A673 (cell line): ENCODE measurements around the gene ECI1. TPM values are rescaled to one million over a fixed set of nuclear protein-coding genes. Genes with fewer than 3 reads are reported as not detected.

Experiments used
- BruUV-seq: library from RNA; stranded (reverse); fragments of 400-500 nt; replicated peaks from 2 replicates; lab custom pipeline; 2021; lab: Mats Ljungman, UMichigan
- CTCF ChIA-PET: fragments of 300-600 bp; sonication (Branson Sonifier 250); formaldehyde crosslinking; loops from one replicate; lab custom pipeline; 2022; ENCODE audit warnings: antibody characterized with exemption; lab: Charles Lee
- POLR2A ChIA-PET: fragments of 300-600 bp; sonication (Branson Sonifier 250); formaldehyde crosslinking; loops from one replicate; lab custom pipeline; 2022; ENCODE audit warnings: antibody characterized with exemption; ENCODE audit not compliant: low non-redundant PET; lab: Charles Lee
- DNase-seq: peaks from one replicate; pipeline ENCODE4 v3.0.0-alpha.2; 2015; ENCODE audit warnings: low spot score
- H3K27ac ChIP-seq: fragments of 200-600 bp; sonication (generic); 2 replicates; pipeline ENCODE4 v1.5.1; 2016; ENCODE audit warnings: mixed run types, low read depth, mild to moderate bottlenecking, mixed read lengths, antibody characterized with exemption, low read length; ENCODE audit not compliant: poor library complexity, severe bottlenecking
- H3K27me3 ChIP-seq: fragments of 200-600 bp; sonication (generic); replicated peaks from 2 replicates; pipeline ENCODE4 v1.6.1; 2017; ENCODE audit warnings: mixed run types, low read depth, mild to moderate bottlenecking, mixed read lengths, antibody characterized with exemption, low read length; ENCODE audit not compliant: insufficient read depth, poor library complexity
- H3K36me3 ChIP-seq: fragments of 200-600 bp; sonication (generic); 2 replicates; pipeline ENCODE4 v1.6.1; 2016; ENCODE audit warnings: mixed run types, mild to moderate bottlenecking, mixed read lengths, antibody characterized with exemption, low read length; ENCODE audit not compliant: insufficient read depth, poor library complexity, severe bottlenecking
- H3K4me1 ChIP-seq: fragments of 200-600 bp; sonication (generic); 2 replicates; pipeline ENCODE4 v1.6.1; 2017; ENCODE audit warnings: mixed run types, mild to moderate bottlenecking, mixed read lengths, antibody characterized with exemption, low read length; ENCODE audit not compliant: insufficient read depth, poor library complexity, severe bottlenecking
- H3K4me3 ChIP-seq: fragments of 200-600 bp; sonication (generic); 2 replicates; pipeline ENCODE4 v1.5.1; 2016; ENCODE audit warnings: low read depth, mixed run types, mild to moderate bottlenecking, mixed read lengths, low read length; ENCODE audit not compliant: poor library complexity, severe bottlenecking
- H3K9me3 ChIP-seq: fragments of 200-600 bp; sonication (generic); 2 replicates; pipeline ENCODE4 v1.6.1; 2016; ENCODE audit warnings: mixed run types, low read depth, mild to moderate bottlenecking, mixed read lengths, antibody characterized with exemption, low read length; ENCODE audit not compliant: poor library complexity, severe bottlenecking
- CTCF ChIP-seq: fragments of 300-800, 200-600 bp; sonication (generic); conservative IDR thresholded peaks from 2 replicates; pipeline ENCODE4 v1.5.1; 2017; ENCODE audit warnings: low read depth, mild to moderate bottlenecking, antibody characterized with exemption, low read length, moderate library complexity, mixed read lengths
- EZH2 ChIP-seq: fragments of 200-600 bp; sonication (generic); IDR thresholded peaks from 2 replicates; pipeline ENCODE4 v1.6.1; 2017; ENCODE audit warnings: borderline replicate concordance, low read depth, mild to moderate bottlenecking, mixed read lengths, antibody characterized with exemption, low read length; ENCODE audit not compliant: poor library complexity, severe bottlenecking
- intact Hi-C: fragments of 100-400 bp; cut with micrococcal nuclease; formaldehyde crosslinking; loops from one replicate; pipeline ENCODE4 v1.10.0; 2022; ENCODE audit not compliant: unreplicated experiment
- total RNA-seq: library from RNA; stranded (reverse); gene quantifications from 2 replicates; pipeline ENCODE4 v1.2.3, GENCODE V29; 2021

ECI1 gene
- total RNA-seq, 1 experiment from 2014 or later = 55.3 TPM

GRCh38 chr16:2238838-2239675, 12.3 kb downstream of the ECI1 start:
- Histone ChIP-seq H3K9me3 (no peaks in the 10 kb centered on the region), H3K27me3 (no peaks in the 10 kb centered on the region), H3K36me3 (peaks cover 35% of the 10 kb centered on the region), H3K4me3 (no peak overlapping the region), H3K27ac (no peak overlapping the region), H3K4me1 (no peaks in the 10 kb centered on the region)
- no peak for DNase-seq
- ChIA-PET POLR2A (no interaction called here), CTCF (interaction anchor here (0.5 kb wide), 1 partner anchor 16 kb away, joined by 5 read pairs; no protein-coding TSS in a partner anchor)
- no TSS peak for BruUV-seq
- intact Hi-C loops = no loop called here
- no peak for TF ChIP-seq EZH2
- no peak for TF ChIP-seq CTCF

- no peak overlapping the region for H3K4me3 ChIP-seq
- no peaks in the 10 kb centered on the region for H3K4me1 ChIP-seq
- TF ChIP-seq EZH2 = no peak
- TF ChIP-seq CTCF = no peak
- no peaks in the 10 kb centered on the region for H3K27me3 ChIP-seq
- no peak overlapping the region for H3K27ac ChIP-seq
- POLR2A ChIA-PET = no interaction called here
- BruUV-seq = no TSS peak
- CTCF ChIA-PET = interaction anchor here (0.5 kb wide), 1 partner anchor 17 kb away, joined by 5 read pairs; no protein-coding TSS in a partner anchor
- DNase-seq = no peak
- no peaks in the 10 kb centered on the region for H3K9me3 ChIP-seq
- H3K36me3 ChIP-seq = peaks cover 30% of the 10 kb centered on the region
- intact Hi-C loops = no loop called here
These were observed 13.1 kb downstream of the ECI1 start for GRCh38 chr16:2238150-2238837.

- Histone ChIP-seq H3K36me3 (peaks cover 28% of the 10 kb centered on the region), H3K27ac (no peak overlapping the region), H3K4me1 (no peaks in the 10 kb centered on the region), H3K9me3 (no peaks in the 10 kb centered on the region), H3K4me3 (no peak overlapping the region), H3K27me3 (no peaks in the 10 kb centered on the region)
- ChIA-PET CTCF (no interaction called here), POLR2A (no interaction called here)
- DNase-seq = no peak
- intact Hi-C loops = no loop called here
- TF ChIP-seq EZH2 = no peak
- no peak for TF ChIP-seq CTCF
- BruUV-seq = no TSS peak
These were observed 13.8 kb downstream of the ECI1 start for GRCh38 chr16:2237493-2238149.
